Duodenal mucosa (tissue), 2 donors: Measurements from ENCODE around the gene TMCO6.
"Not testable (repeated sequence)": the region's sequence is repeated elsewhere in the genome, so short reads cannot be mapped to it uniquely, and the experiment has no call there.

Source experiments
- H3K27ac ChIP-seq: one replicate; pipeline ENCODE4 v1.7.0; 2013; ENCODE audit warnings: low read depth, low read length
- H3K27me3 ChIP-seq, 2 donors: one replicate each; pipeline ENCODE4 v1.7.0; 2013; ENCODE audit warnings: low read length in 2 of 2, control low read depth in 1 of 2; ENCODE audit not compliant: insufficient read depth in 2 of 2, control insufficient read depth in 1 of 2
- H3K36me3 ChIP-seq, 2 donors: one replicate each; pipeline ENCODE4 v1.7.0; 2013; ENCODE audit warnings: low read length in 2 of 2, control low read depth in 1 of 2; ENCODE audit not compliant: insufficient read depth in 2 of 2, control insufficient read depth in 1 of 2
- H3K4me1 ChIP-seq, 2 donors: one replicate each; pipeline ENCODE4 v1.7.0; 2013; ENCODE audit warnings: low read length in 2 of 2, control low read depth in 1 of 2; ENCODE audit not compliant: insufficient read depth in 2 of 2, control insufficient read depth in 1 of 2
- H3K4me3 ChIP-seq, 2 donors: one replicate each; pipeline ENCODE4 v1.7.0; 2013; ENCODE audit warnings: low read length in 2 of 2, low read depth in 1 of 2
- H3K9ac ChIP-seq, 2 donors: one replicate each; pipeline ENCODE4 v1.7.0; 2013; ENCODE audit warnings: low read length in 2 of 2, low read depth in 1 of 2
- H3K9me3 ChIP-seq, 2 donors: one replicate each; pipeline ENCODE4 v1.7.0; 2013; ENCODE audit warnings: low read length in 2 of 2, control low read depth in 1 of 2; ENCODE audit not compliant: control insufficient read depth in 1 of 2

TMCO6 gene

GRCh38 chr5:140639148-140639981, at the start of gene TMCO6:
TMCO6 (plus strand) TSS chr5:140639451; CDS start chr5:140639528, 77 bp downstream.
- Histone ChIP-seq H3K4me1 (peaks cover 5 to 12% of the 10 kb centered on the region in 2 donors), H3K36me3 (peaks cover 7 to 27% of the 10 kb centered on the region in 2 donors), H3K9ac (peak within 1 kb of the TSS; percentile 65 to 87), H3K4me3 (peak within 1 kb of the TSS; percentile 78 to 82), H3K27ac (peak within 1 kb of the TSS; percentile 75), H3K27me3 (no peaks in the 10 kb centered on the region), H3K9me3 (no peaks in the 10 kb centered on the region)

GRCh38 chr5:140590861-140591260, 48.4 kb upstream of the TMCO6 start:
- no peak overlapping the region for H3K9ac ChIP-seq

GRCh38 chr5:140591747-140592372, 47.4 kb upstream of the TMCO6 start:
- H3K36me3 ChIP-seq: no peaks in the 10 kb centered on the region
- no peak overlapping the region for H3K27ac ChIP-seq
- no peak overlapping the region for H3K9ac ChIP-seq
- peaks cover 6 to 8% of the 10 kb centered on the region in 2 donors for H3K4me1 ChIP-seq
- H3K27me3 ChIP-seq: no peaks in the 10 kb centered on the region
- no peak overlapping the region for H3K4me3 ChIP-seq
- H3K9me3 ChIP-seq: no peaks in the 10 kb centered on the region

More at GRCh38 chr5:140590861-140591260, 48.4 kb upstream of the TMCO6 start:
- Histone ChIP-seq H3K27ac (no peak overlapping the region), H3K4me1 (peaks cover 6 to 8% of the 10 kb centered on the region in 2 donors), H3K27me3 (no peaks in the 10 kb centered on the region), H3K4me3 (no peak overlapping the region), H3K9me3 (no peaks in the 10 kb centered on the region), H3K36me3 (no peaks in the 10 kb centered on the region)

- H3K27ac ChIP-seq, H3K4me1 ChIP-seq, H3K9ac ChIP-seq, H3K36me3 ChIP-seq, H3K4me3 ChIP-seq, H3K27me3 ChIP-seq, H3K9me3 ChIP-seq: not testable (repeated sequence)
These were observed 46.2 kb upstream of the TMCO6 start for GRCh38 chr5:140593070-140593469.

GRCh38 chr5:140594169-140594568, 45.1 kb upstream of the TMCO6 start:
- Histone ChIP-seq H3K27ac (no peak overlapping the region), H3K4me1 (peaks cover 6 to 8% of the 10 kb centered on the region in 2 donors), H3K9me3 (no peaks in the 10 kb centered on the region), H3K9ac (no peak overlapping the region), H3K4me3 (no peak overlapping the region), H3K27me3 (no peaks in the 10 kb centered on the region), H3K36me3 (no peaks in the 10 kb centered on the region)

GRCh38 chr5:140595538-140596300, 43.5 kb upstream of the TMCO6 start:
- Histone ChIP-seq H3K27me3 (no peaks in the 10 kb centered on the region), H3K9me3 (no peaks in the 10 kb centered on the region), H3K36me3 (no peaks in the 10 kb centered on the region), H3K4me1 (peaks cover 6 to 8% of the 10 kb centered on the region in 2 donors), H3K27ac (no peak overlapping the region), H3K9ac (no peak overlapping the region), H3K4me3 (no peak overlapping the region)

- peaks cover 6 to 8% of the 10 kb centered on the region in 2 donors for H3K4me1 ChIP-seq
- no peak overlapping the region for H3K27ac ChIP-seq
- H3K9me3 ChIP-seq: no peaks in the 10 kb centered on the region
- no peak overlapping the region for H3K9ac ChIP-seq
- H3K4me3 ChIP-seq: no peak overlapping the region
- H3K36me3 ChIP-seq: no peaks in the 10 kb centered on the region
- H3K27me3 ChIP-seq: no peaks in the 10 kb centered on the region
These were observed 42.9 kb upstream of the TMCO6 start for GRCh38 chr5:140596321-140596741.

- Histone ChIP-seq H3K27me3 (no peaks in the 10 kb centered on the region), H3K36me3 (no peaks in the 10 kb centered on the region), H3K9ac (no peak overlapping the region), H3K27ac (no peak overlapping the region), H3K4me1 (peaks cover 6 to 8% of the 10 kb centered on the region in 2 donors), H3K4me3 (no peak overlapping the region), H3K9me3 (no peaks in the 10 kb centered on the region)
These were observed 40.4 kb upstream of the TMCO6 start for GRCh38 chr5:140598836-140599235.

- Histone ChIP-seq H3K9me3 (no peaks in the 10 kb centered on the region), H3K27ac (no peak overlapping the region), H3K4me1 (peaks cover 6 to 8% of the 10 kb centered on the region in 2 donors)
These were observed 39.2 kb upstream of the TMCO6 start for GRCh38 chr5:140600096-140600495.

GRCh38 chr5:140602147-140602546, 37.1 kb upstream of the TMCO6 start:
- H3K27ac ChIP-seq: no peak overlapping the region
- H3K4me3 ChIP-seq: no peak overlapping the region
- H3K27me3 ChIP-seq: no peaks in the 10 kb centered on the region
- no peak overlapping the region for H3K9ac ChIP-seq
- H3K4me1 ChIP-seq: no peaks in the 10 kb centered on the region
- no peaks in the 10 kb centered on the region for H3K9me3 ChIP-seq
- H3K36me3 ChIP-seq: no peaks in the 10 kb centered on the region

More at GRCh38 chr5:140600096-140600495, 39.2 kb upstream of the TMCO6 start:
- Histone ChIP-seq H3K9ac (no peak overlapping the region), H3K36me3 (no peaks in the 10 kb centered on the region), H3K27me3 (no peaks in the 10 kb centered on the region), H3K4me3 (no peak overlapping the region)
